BE2C (cell line): ENCODE measurements around the gene HMGXB4.

Experiments
- DNase-seq: peaks from one replicate; pipeline ENCODE4 v3.0.0-alpha.2; 2020
- H3K27me3 ChIP-seq: fragments of 250-450 bp; sonication (Bioruptor Pico); 2 replicates; pipeline ENCODE4 v1.5.1; 2020; ENCODE audit warnings: mild to moderate bottlenecking
- H3K36me3 ChIP-seq: fragments of 250-450 bp; sonication (Bioruptor Pico); 2 replicates; pipeline ENCODE4 v1.5.1; 2020; ENCODE audit warnings: mild to moderate bottlenecking
- H3K4me1 ChIP-seq: fragments of 250-450 bp; sonication (Bioruptor Pico); 2 replicates; pipeline ENCODE4 v1.5.1; 2020
- H3K4me3 ChIP-seq: 2 replicates; pipeline ENCODE4 v1.5.1; 2011; ENCODE audit warnings: low read depth, low read length
- H3K9me3 ChIP-seq: fragments of 250-450 bp; sonication (Bioruptor Pico); 2 replicates; pipeline ENCODE4 v1.5.1; 2020
- CTCF ChIP-seq: IDR thresholded peaks from 2 replicates; pipeline ENCODE4 v1.5.1; 2012; ENCODE audit warnings: mild to moderate bottlenecking, low read depth, low read length

Gene HMGXB4

GRCh38 chr22:35305525-35306070, 48.3 kb downstream of the HMGXB4 start:
- Histone ChIP-seq H3K36me3 (no peaks in the 10 kb centered on the region), H3K4me3 (no peak overlapping the region), H3K27me3 (no peaks in the 10 kb centered on the region), H3K9me3 (no peaks in the 10 kb centered on the region), H3K4me1 (no peaks in the 10 kb centered on the region; the same call in 1 of the 2 replicates)
- TF ChIP-seq CTCF, result no peak
- DNase-seq, result no peak

- H3K9me3 ChIP-seq, result no peaks in the 10 kb centered on the region
- H3K36me3 ChIP-seq, result no peaks in the 10 kb centered on the region
- no peak for TF ChIP-seq CTCF
- H3K4me3 ChIP-seq, result no peak overlapping the region
- no peaks in the 10 kb centered on the region for H3K27me3 ChIP-seq
- no peak for DNase-seq
- H3K4me1 ChIP-seq, result no peaks in the 10 kb centered on the region; the same call in 1 of the 2 replicates
Measured at GRCh38 chr22:35306350-35306967, 49.2 kb downstream of the HMGXB4 start.

GRCh38 chr22:35307372-35307771, 50.1 kb downstream of the HMGXB4 start:
- TF ChIP-seq CTCF, result no peak
- no peaks in the 10 kb centered on the region; the same call in 1 of the 2 replicates for H3K4me1 ChIP-seq

GRCh38 chr22:35307892-35308291, 50.6 kb downstream of the HMGXB4 start:
- no peak overlapping the region for H3K4me3 ChIP-seq
- TF ChIP-seq CTCF, result no peak
- H3K9me3 ChIP-seq, result no peaks in the 10 kb centered on the region
- no peaks in the 10 kb centered on the region for H3K27me3 ChIP-seq
- H3K36me3 ChIP-seq, result no peaks in the 10 kb centered on the region
- DNase-seq, result no peak
- peaks cover 2% of the 10 kb centered on the region; the same call in 1 of the 2 replicates for H3K4me1 ChIP-seq

More at GRCh38 chr22:35307372-35307771, 50.1 kb downstream of the HMGXB4 start:
- no peaks in the 10 kb centered on the region for H3K9me3 ChIP-seq
- H3K4me3 ChIP-seq, result no peak overlapping the region
- DNase-seq, result no peak
- no peaks in the 10 kb centered on the region for H3K27me3 ChIP-seq
- no peaks in the 10 kb centered on the region for H3K36me3 ChIP-seq

- H3K27me3 ChIP-seq, result no peaks in the 10 kb centered on the region
- no peaks in the 10 kb centered on the region for H3K9me3 ChIP-seq
- no peak for TF ChIP-seq CTCF
- H3K36me3 ChIP-seq, result no peaks in the 10 kb centered on the region
- H3K4me1 ChIP-seq, result peaks cover 6% of the 10 kb centered on the region
- H3K4me3 ChIP-seq, result no peak overlapping the region
- DNase-seq, result no peak
Measured at GRCh38 chr22:35308480-35309021, 51.3 kb downstream of the HMGXB4 start.
